GM19240 (cell line): ENCODE results near the gene PJA1.

Source experiments
- DNase-seq: peaks from one replicate; pipeline ENCODE4 v3.0.0; 2011; ENCODE audit warnings: low spot score; ENCODE audit not compliant: insufficient read length

Gene PJA1

DNA sequence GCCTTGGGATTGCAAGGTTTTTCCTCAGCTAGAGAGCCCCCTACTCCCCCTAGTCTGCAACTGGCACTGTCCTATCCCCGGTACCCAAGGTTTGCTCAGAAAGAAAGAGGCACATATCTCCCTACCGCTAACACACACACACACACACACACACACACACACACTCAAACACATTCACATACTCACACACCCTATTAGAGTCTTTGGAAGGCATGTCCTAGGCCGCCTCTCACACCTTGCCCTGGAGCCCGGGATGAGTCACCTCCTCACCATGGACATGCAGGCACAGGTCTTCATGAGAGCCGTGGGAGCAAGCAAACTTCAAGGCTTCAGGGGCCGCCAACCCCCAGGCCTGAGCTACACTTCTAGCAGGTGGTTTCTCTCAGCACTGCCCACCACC, 49.2 kb downstream of the PJA1 start:
- DNase-seq: no peak

DNA sequence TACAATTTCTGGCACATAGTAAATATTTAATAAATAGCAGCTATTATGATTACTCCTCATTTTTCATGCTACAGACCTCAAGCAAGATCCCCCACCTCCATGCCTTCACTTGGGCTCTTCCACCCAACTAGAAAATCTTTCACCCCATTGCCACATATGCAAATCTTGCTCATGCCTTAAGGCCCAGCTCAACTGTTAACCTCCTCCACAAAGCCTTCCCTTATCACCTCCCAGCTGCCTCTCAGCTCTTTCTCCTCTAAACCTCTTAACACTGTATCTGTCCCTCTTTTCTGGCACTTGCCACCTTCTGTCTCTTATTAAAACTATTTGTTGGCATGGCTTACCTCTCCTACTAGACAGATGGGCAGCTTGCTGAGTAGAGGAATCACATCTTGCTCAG, 51.5 kb downstream of the PJA1 start:
- no peak for DNase-seq
